ENCODE measurements around the gene KLF2. TPM values are rescaled to one million over a fixed set of nuclear protein-coding genes. Genes with fewer than 3 reads are reported as not detected.

The KLF2 gene
- total and polyA plus RNA-seq, 2 donors (not counting 1 experiment from before 2014, with no cell fraction given): 242 to 3,965 TPM

- no peak overlapping the region for H3K27ac ChIP-seq (ENCODE audit: low read length in 2 of 2)
- H3K9ac ChIP-seq (ENCODE audit: low read length): no peak overlapping the region
- peaks cover 0 to 3% (median 0%) of the 10 kb centered on the region in 4 experiments for H3K27me3 ChIP-seq (replicated peaks in 1 of 4; ENCODE audit: control extremely low read depth in 1 of 4, control insufficient read depth in 3 of 4, insufficient read depth in 4 of 4, low read length in 3 of 4)
- ATAC-seq (ENCODE audit: low read depth) (no peak), DNase-seq (no peak)
- H3K27ac Mint-ChIP-seq: no peak overlapping the region
- no peak overlapping the region for H3K4me3 ChIP-seq (ENCODE audit: control extremely low read depth in 1 of 5, extremely low read depth in 1 of 5, insufficient read depth in 1 of 5, low read depth in 2 of 5, low read length in 4 of 5)
- 79% methylated on average over 10 of the region's 10 CpGs for WGBS (ENCODE audit: insufficient coverage)
- intact Hi-C loops (cut with micrococcal nuclease): no loop called here
- peaks cover 15% of the 10 kb centered on the region for H3K4me1 Mint-ChIP-seq
- no peak for TF ChIP-seq CTCF (IDR thresholded peaks at IDR 0.05)
- no peak for TF ChIP-seq EZH2 (IDR thresholded peaks at IDR 0.05; ENCODE audit: borderline replicate concordance, insufficient read depth, low read depth, low read length, poor library complexity, severe bottlenecking)
- POLR2A ChIA-PET: interaction anchor here (0.9 to 1.0 kb wide), 2 partner anchors 18 to 26 kb away, joined by 3 to 5 read pairs; no protein-coding TSS in a partner anchor
- H2AFZ ChIP-seq (ENCODE audit: insufficient read depth, low read depth, low read length, poor library complexity, severe bottlenecking): no peak overlapping the region
- no peak overlapping the region for H3K4me3 Mint-ChIP-seq
- no peaks in the 10 kb centered on the region for H3K36me3 ChIP-seq (replicated peaks in 1 of 2; ENCODE audit: control extremely low read depth in 1 of 2, control insufficient read depth in 1 of 2, extremely low read depth in 1 of 2, insufficient read depth in 2 of 2, low read length in 1 of 2)
- no peaks in the 10 kb centered on the region for H3K9me3 Mint-ChIP-seq (ENCODE audit: insufficient read depth)
- H3K79me2 ChIP-seq (ENCODE audit: control insufficient read depth, insufficient read depth, low read length): no peaks in the 10 kb centered on the region
- H3K27me3 Mint-ChIP-seq: no peaks in the 10 kb centered on the region
- CTCF ChIA-PET: no interaction called here
- H4K20me1 ChIP-seq (ENCODE audit: control insufficient read depth, insufficient read depth, low read length, poor library complexity, severe bottlenecking): no peaks in the 10 kb centered on the region
- no peak overlapping the region for H3K4me2 ChIP-seq (replicated peaks; ENCODE audit: low read depth, low read length, poor library complexity, severe bottlenecking)
- H3K4me1 ChIP-seq (ENCODE audit: control insufficient read depth in 2 of 2, insufficient read depth in 2 of 2, low read length in 2 of 2): peaks cover 10 to 11% of the 10 kb centered on the region in 2 donors
- peaks cover 0 to 4% (median 0%) of the 10 kb centered on the region in 3 donors for H3K9me3 ChIP-seq (ENCODE audit: control extremely low read depth in 1 of 3, control insufficient read depth in 2 of 3, insufficient read depth in 1 of 3, low read length in 2 of 3)
These were observed 33.9 kb upstream of the KLF2 start for GRCh38 chr19:16290692-16291091.

GRCh38 chr19:16293118-16294091 is 31.2 kb upstream of the KLF2 start:
- no peaks in the 10 kb centered on the region for H4K20me1 ChIP-seq (ENCODE audit: control insufficient read depth, insufficient read depth, low read length, poor library complexity, severe bottlenecking)
- no peaks in the 10 kb centered on the region for H3K4me1 ChIP-seq (ENCODE audit: control insufficient read depth in 2 of 2, insufficient read depth in 2 of 2, low read length in 2 of 2)
- POLR2A ChIA-PET: interaction anchor here (0.6 to 0.7 kb wide), 2 partner anchors 13 to 89 kb away, joined by 3 to 7 read pairs; no protein-coding TSS in a partner anchor
- no peak overlapping the region for H2AFZ ChIP-seq (ENCODE audit: insufficient read depth, low read depth, low read length, poor library complexity, severe bottlenecking)
- no peak overlapping the region for H3K4me3 ChIP-seq (ENCODE audit: control extremely low read depth in 1 of 5, extremely low read depth in 1 of 5, insufficient read depth in 1 of 5, low read depth in 2 of 5, low read length in 4 of 5)
- H3K9ac ChIP-seq (ENCODE audit: low read length): no peak overlapping the region
- 91% methylated on average over 16 of the region's 27 CpGs for WGBS (ENCODE audit: insufficient coverage)
- Mint-ChIP-seq H3K27me3 (no peaks in the 10 kb centered on the region), H3K9me3 (ENCODE audit: insufficient read depth) (no peaks in the 10 kb centered on the region), H3K27ac (no peak overlapping the region), H3K4me1 (peaks cover 1% of the 10 kb centered on the region), H3K4me3 (no peak overlapping the region)
- H3K36me3 ChIP-seq (replicated peaks in 1 of 2; ENCODE audit: control extremely low read depth in 1 of 2, control insufficient read depth in 1 of 2, extremely low read depth in 1 of 2, insufficient read depth in 2 of 2, low read length in 1 of 2): no peaks in the 10 kb centered on the region
- no peak overlapping the region for H3K4me2 ChIP-seq (replicated peaks; ENCODE audit: low read depth, low read length, poor library complexity, severe bottlenecking)
- H3K79me2 ChIP-seq (ENCODE audit: control insufficient read depth, insufficient read depth, low read length): no peaks in the 10 kb centered on the region
- no peak for TF ChIP-seq EZH2 (IDR thresholded peaks at IDR 0.05; ENCODE audit: borderline replicate concordance, insufficient read depth, low read depth, low read length, poor library complexity, severe bottlenecking)
- no peak for TF ChIP-seq CTCF (IDR thresholded peaks at IDR 0.05)
- no peak overlapping the region for H3K27ac ChIP-seq (ENCODE audit: low read length in 2 of 2)
- peaks cover 0 to 3% (median 0%) of the 10 kb centered on the region in 4 experiments for H3K27me3 ChIP-seq (replicated peaks in 1 of 4; ENCODE audit: control extremely low read depth in 1 of 4, control insufficient read depth in 3 of 4, insufficient read depth in 4 of 4, low read length in 3 of 4)
- intact Hi-C loops (cut with micrococcal nuclease): no loop called here
- no peak for DNase-seq
- CTCF ChIA-PET: no interaction called here
- ATAC-seq (ENCODE audit: low read depth): no peak
- peaks cover 0 to 4% (median 0%) of the 10 kb centered on the region in 3 donors for H3K9me3 ChIP-seq (ENCODE audit: control extremely low read depth in 1 of 3, control insufficient read depth in 2 of 3, insufficient read depth in 1 of 3, low read length in 2 of 3)

Measured in B cell (primary cell).